Stimulated activated CD4-positive, alpha-beta T cell treated with anti-CD3 and anti-CD28 coated beads, Interleukin-4, amount 100 ng/mL, for 4 hours (primary cell): Measurements from ENCODE around the gene MRPL40.

ENCODE experiments used
- DNase-seq, 2 experiments: peaks; one replicate each; pipeline ENCODE4 v3.0.0-alpha.2; 2020

The MRPL40 gene

DNA sequence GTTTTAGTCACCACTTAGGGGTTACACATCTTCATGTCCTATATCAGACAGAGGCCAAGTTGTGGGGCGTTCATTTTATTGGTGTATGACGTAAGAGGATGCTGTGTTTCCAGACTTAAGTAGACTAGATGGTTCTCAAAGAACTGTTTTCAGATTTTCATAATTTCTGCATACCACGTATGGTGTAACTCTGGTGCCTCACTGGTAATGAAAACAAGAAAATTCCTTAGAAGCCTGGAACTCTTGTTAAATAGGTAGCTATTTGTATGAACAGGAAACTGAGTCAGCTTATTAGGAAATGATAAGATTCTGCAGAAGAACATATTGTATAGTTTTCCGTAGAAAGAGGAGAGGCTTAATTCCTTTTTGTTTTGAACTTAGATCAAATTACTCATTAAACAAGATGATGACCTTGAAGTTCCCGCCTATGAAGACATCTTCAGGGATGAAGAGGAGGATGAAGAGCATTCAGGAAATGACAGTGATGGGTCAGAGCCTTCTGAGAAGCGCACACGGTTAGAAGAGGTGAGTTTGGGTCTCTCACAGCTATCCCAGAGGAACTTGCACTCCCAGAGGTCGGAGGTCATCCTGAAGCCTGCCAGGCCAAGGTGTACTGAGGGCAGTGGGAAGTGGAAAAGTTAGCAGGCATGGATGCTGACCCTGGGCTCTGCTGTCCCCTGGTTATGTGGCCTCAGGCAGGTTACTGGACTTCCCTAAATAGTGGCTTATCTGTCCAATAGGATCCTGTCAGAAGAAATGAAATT lies 51.3 kb downstream of the MRPL40 start:
- DNase-seq: no peak
